Metanephros (tissue), 1 donor: Measurements from ENCODE around the gene CD1C. TPM values are rescaled to one million over a fixed set of nuclear protein-coding genes. Genes with fewer than 3 reads are reported as not detected.

Experiments used
- total RNA-seq: library from RNA; depleted of rRNA; stranded (reverse); fragments of >200 nt; gene quantifications from one replicate; pipeline ENCODE4 v1.2.3, GENCODE V29; 2014

Gene CD1C
- 1.3 TPM for total RNA-seq

DNA sequence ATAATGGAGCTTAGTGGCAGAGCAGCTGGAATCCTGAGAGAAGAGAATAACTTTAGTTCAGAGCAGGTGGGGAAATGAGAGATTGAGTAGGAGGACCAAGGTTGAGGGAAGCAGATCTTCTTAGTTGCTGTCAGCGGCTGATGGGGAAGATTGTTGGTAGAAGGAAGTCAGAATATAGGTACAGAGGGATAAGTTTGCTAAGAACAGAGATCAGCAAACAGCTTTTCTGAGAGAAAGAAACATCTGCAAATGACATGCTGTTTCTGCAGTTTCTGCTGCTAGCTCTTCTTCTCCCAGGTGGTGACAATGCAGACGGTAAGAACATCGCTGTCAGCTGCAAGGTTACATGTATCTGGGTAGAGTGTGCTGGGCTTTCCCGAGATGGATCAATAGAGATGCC, at the start of gene CD1C:
TSS of gene CD1C (plus strand) at position 113 of the 400 bp plus-strand sequence. CDS start at position 255, 142 bp downstream.

GRCh38 chr1:158331481-158332150, 41.9 kb downstream of the CD1C start, which contains the start of gene CD1B:
CD1B (minus strand) TSS chr1:158331531; CDS start chr1:158331423, 108 bp downstream.

Other genes starting within 250 kb of the CD1C start
- gene CD1D, start 109.0 kb upstream of the CD1C start, total RNA-seq = 5.0 TPM
- not detected for gene CD1A, start 35.5 kb upstream of the CD1C start, total RNA-seq
- gene CD1B, start 41.6 kb downstream of the CD1C start, total RNA-seq = not detected
- 0.82 TPM for gene CD1E, start 64.0 kb downstream of the CD1C start, total RNA-seq
- gene OR10T2, start 109.5 kb downstream of the CD1C start, total RNA-seq = not detected
- not detected for gene OR10K2, start 136.3 kb downstream of the CD1C start, total RNA-seq
- not detected for gene OR10K1, start 171.9 kb downstream of the CD1C start, total RNA-seq
- not detected for gene OR10R2, start 182.3 kb downstream of the CD1C start, total RNA-seq